Measurements from ENCODE around the gene KDM8.

KDM8 gene

DNA sequence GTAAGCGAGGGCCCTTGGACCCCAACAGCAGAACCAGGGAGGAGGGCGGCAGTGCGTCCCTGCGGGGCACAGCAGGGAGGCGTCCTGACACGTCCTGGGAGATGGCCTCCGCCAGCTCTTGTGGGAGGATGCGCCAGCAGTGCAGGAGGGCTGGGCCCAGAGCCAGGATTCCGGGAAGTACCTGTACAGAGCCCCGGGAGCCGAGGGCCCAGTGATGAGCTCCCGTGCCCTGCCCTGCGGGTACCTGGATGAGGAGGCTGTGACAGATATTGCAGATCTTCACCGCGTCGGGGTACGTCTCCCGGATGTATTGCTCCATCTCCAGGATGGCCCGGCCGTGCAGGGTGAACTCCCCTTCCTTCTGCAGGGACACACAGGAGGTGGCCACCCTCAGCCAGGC is 23.1 kb downstream of the KDM8 start:
- DNase-seq (ENCODE audit: insufficient read length, low spot score): no peak
- TF ChIP-seq SPI1 (IDR thresholded peaks at IDR 0.05; ENCODE audit: low read depth, low read length) (no peak), POLR2AphosphoS5 (IDR thresholded peaks at IDR 0.05; ENCODE audit: low read depth, low read length) (no peak), POLR2A (IDR thresholded peaks at IDR 0.05; ENCODE audit: low read depth, low read length) (no peak), TAF1 (IDR thresholded peaks at IDR 0.05; ENCODE audit: low read depth, low read length) (no peak), POU2F2 (IDR thresholded peaks at IDR 0.05; ENCODE audit: low read depth, low read length) (no peak), PAX5 (IDR thresholded peaks at IDR 0.05; ENCODE audit: insufficient read depth, low read length, severe bottlenecking) (no peak)
- FAIRE-seq: no peak

DNA sequence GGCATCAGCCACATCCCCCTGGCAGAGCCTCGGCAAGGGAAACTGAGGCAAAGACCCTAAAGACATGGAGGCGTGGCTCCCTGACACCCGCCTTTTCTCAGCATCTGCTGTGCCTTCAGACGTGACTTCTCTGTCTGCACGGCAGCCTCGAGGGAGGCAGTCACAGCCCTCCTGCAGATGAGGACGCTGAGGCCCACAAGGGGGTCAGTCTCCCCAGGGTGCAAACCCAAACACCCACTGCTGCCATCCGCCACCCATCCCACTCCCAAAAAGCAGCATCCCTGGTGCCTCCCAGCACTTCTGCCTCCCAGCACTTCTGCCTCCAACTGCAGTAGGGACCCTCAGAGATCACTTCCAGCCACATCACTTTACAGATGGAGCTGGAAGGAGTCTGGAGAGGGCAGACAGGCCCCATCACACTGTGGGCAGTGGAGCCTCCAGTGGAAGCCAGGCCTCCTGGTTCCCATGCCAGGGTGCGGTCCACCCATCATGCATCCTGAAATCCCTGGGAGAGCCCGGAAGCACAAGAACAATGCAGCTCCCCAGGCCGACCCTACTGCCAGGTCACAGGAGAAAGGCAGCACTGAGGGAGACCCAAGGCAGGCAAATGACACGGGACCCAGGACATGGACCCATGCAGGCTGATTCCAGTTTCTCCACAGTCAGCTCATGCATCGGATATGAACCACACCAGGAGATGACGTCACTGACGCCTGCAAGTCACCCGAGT is 23.8 kb downstream of the KDM8 start:
- FAIRE-seq (no peak), DNase-seq (ENCODE audit: insufficient read length, low spot score) (no peak)
- no peak for TF ChIP-seq SPI1 (IDR thresholded peaks at IDR 0.05; ENCODE audit: low read depth, low read length)
- TF ChIP-seq POU2F2 (IDR thresholded peaks at IDR 0.05; ENCODE audit: low read depth, low read length): no peak
- TF ChIP-seq POLR2A (IDR thresholded peaks at IDR 0.05; ENCODE audit: low read depth, low read length): no peak
- TF ChIP-seq TAF1 (IDR thresholded peaks at IDR 0.05; ENCODE audit: low read depth, low read length): no peak
- no peak for TF ChIP-seq POLR2AphosphoS5 (IDR thresholded peaks at IDR 0.05; ENCODE audit: low read depth, low read length)

DNA sequence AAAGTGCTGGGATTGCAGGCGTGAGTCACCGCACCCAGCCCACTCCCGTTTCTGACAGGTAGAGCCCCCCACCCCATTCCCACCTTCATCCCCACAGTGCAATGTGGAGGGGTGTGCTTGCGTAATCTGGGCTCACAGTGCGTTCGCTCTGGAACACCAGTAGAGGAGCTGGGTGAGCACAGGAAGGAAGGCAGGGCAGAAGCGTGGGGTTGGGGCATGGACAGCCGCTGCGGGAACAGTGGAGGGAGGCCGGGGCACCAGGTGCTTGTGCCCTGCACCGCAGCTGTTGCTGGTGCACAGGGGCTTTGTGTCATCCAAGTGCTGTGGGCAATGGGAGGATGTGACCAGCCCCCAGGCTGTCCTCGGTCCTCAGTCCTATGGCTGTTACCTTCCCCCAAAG is 24.7 kb downstream of the KDM8 start:
- DNase-seq (ENCODE audit: insufficient read length, low spot score) (no peak), FAIRE-seq (no peak)
- no peak for TF ChIP-seq POLR2A (IDR thresholded peaks at IDR 0.05; ENCODE audit: low read depth, low read length)
- no peak for TF ChIP-seq POU2F2 (IDR thresholded peaks at IDR 0.05; ENCODE audit: low read depth, low read length)
- TF ChIP-seq SPI1 (IDR thresholded peaks at IDR 0.05; ENCODE audit: low read depth, low read length): no peak
- no peak for TF ChIP-seq PAX5 (IDR thresholded peaks at IDR 0.05; ENCODE audit: insufficient read depth, low read length, severe bottlenecking)
- no peak for TF ChIP-seq TAF1 (IDR thresholded peaks at IDR 0.05; ENCODE audit: low read depth, low read length)
- TF ChIP-seq POLR2AphosphoS5 (IDR thresholded peaks at IDR 0.05; ENCODE audit: low read depth, low read length): no peak

DNA sequence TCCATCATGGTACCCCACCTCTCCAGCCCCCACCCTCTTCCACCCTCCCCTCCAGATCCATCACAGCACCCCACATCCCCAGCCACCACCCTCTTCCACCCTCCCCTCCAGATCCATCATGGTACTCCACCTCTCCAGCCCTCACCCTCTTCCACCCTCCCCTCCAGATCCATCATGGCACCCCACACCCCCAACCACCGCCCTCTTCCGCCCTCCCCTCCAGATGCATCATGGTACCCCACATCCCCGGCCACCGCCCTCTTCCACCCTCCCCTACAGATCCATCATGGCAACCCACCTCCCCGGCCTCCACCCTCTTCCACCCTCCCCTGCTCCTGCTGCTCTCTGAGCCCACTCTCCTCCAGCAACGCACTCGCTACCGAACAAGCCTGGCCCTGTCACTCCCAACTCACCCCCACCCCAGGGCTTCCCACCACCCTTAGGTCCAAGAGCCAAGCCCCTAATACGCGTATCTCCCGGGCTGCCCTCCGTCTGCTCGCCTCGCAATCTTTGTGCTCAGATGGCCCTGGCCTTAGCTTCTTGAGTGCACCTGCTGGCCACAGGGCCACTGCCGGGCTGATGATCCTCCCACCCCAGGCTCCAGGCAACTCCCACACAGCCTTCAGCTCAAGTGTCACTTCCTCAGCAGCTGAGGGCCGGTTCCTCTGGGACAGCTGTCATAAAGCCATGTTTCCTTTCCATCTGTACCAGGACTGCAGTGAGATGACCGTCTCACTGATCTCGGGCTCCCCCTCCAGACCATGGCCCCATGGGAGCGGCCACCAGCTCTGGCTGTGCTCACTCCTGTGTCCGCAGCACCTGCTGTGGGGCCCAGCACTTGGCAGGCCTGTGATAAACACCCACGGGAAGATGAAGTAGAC is 25.5 kb downstream of the KDM8 start:
- FAIRE-seq (no peak), DNase-seq (ENCODE audit: insufficient read length, low spot score) (no peak)
- TF ChIP-seq POLR2A (IDR thresholded peaks at IDR 0.05; ENCODE audit: low read depth, low read length): no peak
- TF ChIP-seq SPI1 (IDR thresholded peaks at IDR 0.05; ENCODE audit: low read depth, low read length): peak; percentile 61; the same call in 1 of the 2 replicates

DNA sequence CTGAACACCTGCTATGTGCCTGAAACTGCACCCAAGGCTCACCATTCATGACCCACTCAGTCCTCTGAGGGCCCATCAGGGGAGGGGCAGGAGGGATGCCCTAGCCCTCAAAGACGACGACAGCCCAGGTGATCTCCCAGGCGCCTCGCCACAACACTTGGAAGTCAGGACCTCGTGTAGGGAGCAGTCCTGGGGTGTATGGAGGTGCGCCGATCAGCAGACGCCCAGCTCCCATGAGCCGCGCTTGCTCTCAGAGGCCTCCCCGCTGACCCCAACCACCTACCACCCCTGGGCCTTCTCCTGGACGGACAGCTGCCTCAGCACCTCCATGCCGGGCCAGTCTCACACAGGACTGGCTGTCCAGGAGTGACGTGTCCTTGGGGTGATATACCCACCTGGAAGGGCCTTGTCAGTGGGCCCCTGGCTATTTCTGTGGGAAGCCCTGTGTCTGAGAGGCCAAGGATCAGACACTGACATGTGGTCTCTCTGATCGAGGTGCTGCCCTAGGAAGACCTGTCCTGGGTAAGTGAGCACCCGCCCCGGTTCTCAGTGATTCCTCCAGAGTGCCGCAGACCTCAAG is 26.7 kb downstream of the KDM8 start:
- TF ChIP-seq POLR2A (IDR thresholded peaks at IDR 0.05; ENCODE audit: low read depth, low read length) (no peak), PAX5 (IDR thresholded peaks at IDR 0.05; ENCODE audit: insufficient read depth, low read length, severe bottlenecking) (no peak)
- no peak for FAIRE-seq
- DNase-seq (ENCODE audit: insufficient read length, low spot score): no peak

DNA sequence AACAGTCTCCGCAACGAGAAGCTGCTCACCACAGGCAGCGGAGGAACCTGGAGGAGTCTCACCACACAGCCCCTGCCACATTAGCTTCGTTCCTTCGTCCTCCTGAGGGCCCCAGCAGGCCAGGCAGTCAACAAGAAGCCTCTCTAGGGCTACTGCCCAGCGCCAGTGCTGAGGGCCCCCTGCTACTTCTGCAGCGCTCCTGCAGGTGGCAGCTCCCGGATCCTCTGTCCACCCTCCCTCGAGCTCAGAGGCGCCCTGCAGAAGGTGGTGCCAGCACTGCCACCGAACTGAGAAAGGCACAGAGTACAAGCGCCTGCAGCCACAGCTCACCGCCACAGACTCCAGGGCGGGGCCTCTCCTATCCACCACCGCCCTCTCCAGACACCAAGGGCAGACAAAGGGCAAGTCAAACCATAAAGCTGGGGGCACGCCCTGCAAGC is 27.3 kb downstream of the KDM8 start:
- DNase-seq (ENCODE audit: insufficient read length, low spot score): no peak
- no peak for FAIRE-seq
- TF ChIP-seq POU2F2 (IDR thresholded peaks at IDR 0.05; ENCODE audit: low read depth, low read length): no peak

DNA sequence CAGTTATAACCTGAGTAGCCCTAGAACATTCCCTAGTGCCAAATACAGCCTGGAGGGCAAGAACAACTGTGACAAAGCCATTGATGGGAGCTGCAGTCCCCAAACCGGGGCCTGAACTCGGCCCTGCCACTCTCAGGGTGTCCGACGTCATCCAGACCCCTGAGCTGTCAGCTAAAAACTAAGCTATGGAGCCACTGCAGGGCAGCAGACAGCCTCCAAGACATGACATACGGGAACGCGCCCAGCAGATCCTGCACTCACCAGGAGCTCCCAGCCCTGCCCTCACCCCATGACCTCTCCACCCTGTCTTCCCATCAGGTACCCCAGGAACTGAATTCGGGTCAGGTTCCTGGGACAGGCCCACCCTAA is 28.4 kb downstream of the KDM8 start:
- DNase-seq (ENCODE audit: insufficient read length, low spot score) (no peak), FAIRE-seq (no peak)
- TF ChIP-seq PAX5 (IDR thresholded peaks at IDR 0.05; ENCODE audit: insufficient read depth, low read length, severe bottlenecking) (no peak), TAF1 (IDR thresholded peaks at IDR 0.05; ENCODE audit: low read depth, low read length) (no peak), SPI1 (IDR thresholded peaks at IDR 0.05; ENCODE audit: low read depth, low read length) (no peak), POLR2AphosphoS5 (IDR thresholded peaks at IDR 0.05; ENCODE audit: low read depth, low read length) (no peak)

DNA sequence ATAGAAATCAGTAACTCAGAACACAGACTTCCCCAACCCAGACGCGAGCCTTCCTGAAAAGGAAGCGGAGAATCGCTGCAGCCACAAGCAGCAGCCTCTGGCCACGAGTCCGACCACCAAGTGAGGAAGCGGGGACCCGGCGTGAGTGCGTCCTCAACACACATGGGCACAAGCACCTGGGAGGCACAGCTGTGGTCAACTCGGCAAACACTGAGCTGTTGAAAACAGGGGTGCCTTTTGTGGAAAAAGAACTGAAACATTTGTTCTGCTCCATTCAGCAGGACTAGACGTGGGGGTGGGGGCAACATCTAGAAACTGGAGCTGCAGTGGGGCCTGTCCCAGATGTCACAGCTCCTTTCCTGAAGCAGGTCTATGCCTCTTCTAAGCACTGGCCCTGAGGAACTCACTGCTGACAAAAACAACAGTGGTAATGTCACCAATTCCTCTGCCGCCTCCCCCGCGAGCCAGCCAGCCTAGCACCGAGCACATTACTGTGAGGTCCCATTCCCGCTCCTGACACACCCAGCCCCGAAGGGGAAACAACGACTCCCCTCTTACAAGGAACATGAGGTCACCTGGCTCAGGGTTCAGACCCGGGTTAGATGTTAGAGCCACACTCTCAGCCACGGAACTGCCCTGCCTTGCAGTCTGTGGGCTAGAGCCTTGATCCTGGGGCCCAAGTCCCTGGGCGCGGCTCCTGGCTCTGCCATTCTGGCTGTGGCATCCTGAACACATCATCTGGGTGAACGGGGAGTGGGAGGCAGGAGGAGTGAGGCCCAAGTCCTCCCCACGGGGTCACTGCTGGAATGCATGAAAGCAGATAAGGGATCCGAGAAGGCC is 29.0 kb downstream of the KDM8 start:
- TF ChIP-seq POLR2AphosphoS5 (IDR thresholded peaks at IDR 0.05; ENCODE audit: low read depth, low read length): no peak
- no peak for TF ChIP-seq PAX5 (IDR thresholded peaks at IDR 0.05; ENCODE audit: insufficient read depth, low read length, severe bottlenecking)
- TF ChIP-seq SPI1 (IDR thresholded peaks at IDR 0.05; ENCODE audit: low read depth, low read length): peak; percentile 72
- FAIRE-seq: peak; percentile 90
- DNase-seq (ENCODE audit: insufficient read length, low spot score): no peak

DNA sequence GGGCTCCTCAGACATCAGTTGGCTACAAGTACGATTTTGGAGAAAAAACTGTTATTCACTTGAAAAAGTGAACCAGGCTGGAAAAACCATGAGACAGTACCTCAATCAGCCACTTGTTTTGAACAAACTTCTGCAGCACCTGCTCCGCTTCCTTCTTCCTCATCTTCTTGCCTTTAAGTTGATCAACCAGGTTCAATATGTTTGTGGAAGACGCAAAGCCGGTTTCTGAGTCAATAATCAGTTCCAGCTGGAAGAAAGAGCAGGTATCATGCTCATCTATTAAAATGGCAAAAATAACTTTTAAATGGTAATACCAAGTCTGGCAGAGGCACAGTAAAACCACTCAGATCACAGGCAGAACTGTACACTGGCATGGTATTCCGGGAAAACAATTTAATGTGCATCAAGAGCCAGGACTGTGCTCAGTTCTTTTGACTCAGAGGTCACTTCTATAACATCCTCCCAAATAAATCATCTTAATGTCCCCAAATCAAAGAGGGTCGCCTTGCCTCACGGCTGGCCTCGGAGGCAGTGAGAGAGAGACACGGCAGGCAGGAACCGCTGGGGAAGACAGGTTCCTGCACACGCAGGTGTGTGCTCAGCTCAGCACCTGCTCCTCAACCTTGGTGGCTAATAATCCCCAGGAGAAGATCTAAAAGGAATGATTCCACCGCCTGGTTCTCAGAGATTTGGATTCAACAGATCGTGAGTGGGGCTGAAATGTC is 29.7 kb downstream of the KDM8 start:
- TF ChIP-seq TAF1 (IDR thresholded peaks at IDR 0.05; ENCODE audit: low read depth, low read length): no peak
- TF ChIP-seq PAX5 (IDR thresholded peaks at IDR 0.05; ENCODE audit: insufficient read depth, low read length, severe bottlenecking): no peak
- no peak for TF ChIP-seq POLR2AphosphoS5 (IDR thresholded peaks at IDR 0.05; ENCODE audit: low read depth, low read length)
- TF ChIP-seq SPI1 (IDR thresholded peaks at IDR 0.05; ENCODE audit: low read depth, low read length): no peak
- no peak for TF ChIP-seq POLR2A (IDR thresholded peaks at IDR 0.05; ENCODE audit: low read depth, low read length)
- TF ChIP-seq POU2F2 (IDR thresholded peaks at IDR 0.05; ENCODE audit: low read depth, low read length): no peak
- DNase-seq (ENCODE audit: insufficient read length, low spot score): no peak
- peak; percentile 76 for FAIRE-seq
